ENCODE data around the gene LRRC63.

The LRRC63 gene

DNA sequence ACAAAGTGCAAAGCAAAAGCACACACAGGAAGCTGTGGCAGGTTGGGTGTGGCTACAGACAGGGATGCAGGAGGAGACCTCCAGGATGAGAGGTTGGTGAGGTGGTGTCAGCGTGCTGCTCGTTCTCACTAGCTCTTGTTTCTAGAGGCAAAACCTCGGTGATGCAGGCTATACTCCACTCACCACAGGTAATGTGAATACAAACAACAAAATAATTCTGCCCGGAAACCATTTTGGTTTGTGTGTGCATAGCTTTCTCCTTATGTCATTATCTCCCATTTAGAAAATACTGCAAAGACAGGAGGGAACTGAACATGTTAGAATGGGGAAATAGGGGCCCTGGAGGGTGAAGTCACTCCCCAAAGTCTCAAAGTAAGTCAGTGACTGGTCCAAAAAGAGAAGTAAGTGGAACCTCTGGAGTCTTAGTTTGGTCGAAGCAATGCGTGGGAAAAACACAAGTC, 39.2 kb upstream of the LRRC63 start:
- Mint-ChIP-seq H3K4me3 (peak overlapping the region; percentile 95), H3K36me3 (ENCODE audit: low read depth) (peaks cover 81% of the 10 kb centered on the region), H3K27me3 (ENCODE audit: low read depth) (no peaks in the 10 kb centered on the region), H3K4me1 (ENCODE audit: low read depth) (peaks cover 91% of the 10 kb centered on the region), H3K9me3 (no peaks in the 10 kb centered on the region), H3K27ac (peak overlapping the region; percentile 93)
- DNase-seq (ENCODE audit: low spot score) = peak; percentile 46

DNA sequence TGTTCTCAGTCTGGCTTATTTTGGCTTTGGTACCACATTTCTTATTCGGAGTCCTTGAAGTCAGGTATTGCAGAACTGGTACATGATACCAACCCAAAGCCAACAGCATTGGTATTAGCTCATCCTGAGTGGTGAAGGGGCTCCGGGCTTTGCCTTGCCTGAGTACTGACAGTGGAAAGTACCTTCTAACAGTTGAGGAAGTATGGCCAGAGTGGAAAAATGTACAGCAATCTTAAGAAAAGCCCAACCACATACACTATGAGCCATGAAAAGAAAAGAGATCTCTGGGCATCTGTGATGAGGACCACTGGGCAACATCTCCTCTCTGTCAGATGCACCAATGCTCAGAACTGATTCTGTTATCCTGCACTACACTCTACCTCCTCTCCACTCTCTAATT, 38.1 kb upstream of the LRRC63 start:
- H3K9me3 Mint-ChIP-seq = no peaks in the 10 kb centered on the region
- H3K27ac Mint-ChIP-seq = peak overlapping the region; percentile 93
- DNase-seq (ENCODE audit: low spot score) = peak; percentile 55
- H3K27me3 Mint-ChIP-seq (ENCODE audit: low read depth) = no peaks in the 10 kb centered on the region
- H3K4me3 Mint-ChIP-seq = peak overlapping the region; percentile 95
- peaks cover 80% of the 10 kb centered on the region for H3K36me3 Mint-ChIP-seq (ENCODE audit: low read depth)
- peaks cover 87% of the 10 kb centered on the region for H3K4me1 Mint-ChIP-seq (ENCODE audit: low read depth)

DNA sequence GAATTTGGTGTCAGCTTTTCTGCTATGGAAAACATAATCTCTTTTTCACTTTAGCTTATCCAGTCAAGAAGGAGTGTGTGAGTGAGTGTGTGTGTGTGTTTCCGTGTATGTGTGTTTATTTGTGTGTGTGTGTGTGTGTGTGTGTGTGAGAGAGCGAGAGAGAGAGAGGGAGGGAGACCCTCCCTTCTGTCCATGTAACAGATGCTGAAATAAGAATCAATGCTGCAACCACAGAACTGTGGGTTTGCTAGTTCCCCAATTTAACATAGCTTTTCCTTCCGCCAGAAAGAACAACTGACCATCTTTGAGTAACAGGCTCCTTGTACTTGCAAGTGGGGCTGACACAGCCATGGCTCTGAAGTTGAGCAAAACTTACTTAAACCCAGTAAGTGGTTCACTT, 35.0 kb upstream of the LRRC63 start:
- no peaks in the 10 kb centered on the region for H3K27me3 Mint-ChIP-seq (ENCODE audit: low read depth)
- H3K27ac Mint-ChIP-seq = peak overlapping the region; percentile 80
- no peaks in the 10 kb centered on the region for H3K9me3 Mint-ChIP-seq
- H3K4me1 Mint-ChIP-seq (ENCODE audit: low read depth) = peaks cover 61% of the 10 kb centered on the region
- no peak for DNase-seq (ENCODE audit: low spot score)
- peak overlapping the region; percentile 95 for H3K4me3 Mint-ChIP-seq
- H3K36me3 Mint-ChIP-seq (ENCODE audit: low read depth) = peaks cover 78% of the 10 kb centered on the region

DNA sequence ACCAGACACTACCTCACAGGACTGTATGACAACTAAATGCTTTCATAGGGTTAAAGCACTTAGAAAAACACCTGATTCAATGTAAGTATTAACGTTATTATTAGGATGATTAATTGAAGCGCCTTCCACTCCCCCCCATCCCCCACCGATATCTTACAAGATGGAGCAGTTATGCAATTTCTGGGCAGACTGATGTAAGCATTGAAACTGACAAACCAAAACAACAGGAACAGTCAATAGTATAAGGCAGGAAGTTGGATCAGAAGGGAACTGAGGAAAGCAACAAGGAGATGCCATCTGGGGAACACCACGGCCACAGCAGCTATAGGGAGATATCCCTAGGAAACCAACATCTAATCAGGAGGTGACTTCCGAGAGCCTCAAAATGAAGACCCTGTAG, 33.6 kb upstream of the LRRC63 start:
- Mint-ChIP-seq H3K4me3 (peak overlapping the region; percentile 95), H3K4me1 (ENCODE audit: low read depth) (peaks cover 59% of the 10 kb centered on the region), H3K9me3 (no peaks in the 10 kb centered on the region), H3K27ac (peak overlapping the region; percentile 80), H3K27me3 (ENCODE audit: low read depth) (no peaks in the 10 kb centered on the region), H3K36me3 (ENCODE audit: low read depth) (peaks cover 70% of the 10 kb centered on the region)
- no peak for DNase-seq (ENCODE audit: low spot score)

DNA sequence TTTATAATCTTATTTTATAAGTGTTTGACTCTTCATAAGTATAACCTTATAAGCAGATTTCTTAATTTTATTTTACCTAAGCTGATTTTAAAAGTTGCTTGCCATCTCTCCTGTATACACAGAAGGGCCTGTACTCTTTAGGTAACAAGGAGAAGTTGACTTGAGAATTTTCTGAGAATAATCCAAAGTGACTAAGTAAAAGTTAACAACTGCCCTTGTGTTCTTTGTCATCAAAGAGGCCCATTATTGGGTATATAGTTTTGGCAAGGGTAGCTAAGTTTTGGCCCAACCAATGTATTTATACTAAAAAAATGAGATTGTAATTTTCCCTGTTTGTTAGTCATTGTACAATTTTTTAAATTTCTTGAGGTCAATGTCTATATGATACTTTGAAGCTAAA, 32.9 kb upstream of the LRRC63 start:
- H3K4me1 Mint-ChIP-seq (ENCODE audit: low read depth) = peaks cover 59% of the 10 kb centered on the region
- peak overlapping the region; percentile 95 for H3K4me3 Mint-ChIP-seq
- no peak for DNase-seq (ENCODE audit: low spot score)
- H3K27ac Mint-ChIP-seq = peak overlapping the region; percentile 96
- no peaks in the 10 kb centered on the region for H3K27me3 Mint-ChIP-seq (ENCODE audit: low read depth)
- peaks cover 63% of the 10 kb centered on the region for H3K36me3 Mint-ChIP-seq (ENCODE audit: low read depth)
- H3K9me3 Mint-ChIP-seq = no peaks in the 10 kb centered on the region

DNA sequence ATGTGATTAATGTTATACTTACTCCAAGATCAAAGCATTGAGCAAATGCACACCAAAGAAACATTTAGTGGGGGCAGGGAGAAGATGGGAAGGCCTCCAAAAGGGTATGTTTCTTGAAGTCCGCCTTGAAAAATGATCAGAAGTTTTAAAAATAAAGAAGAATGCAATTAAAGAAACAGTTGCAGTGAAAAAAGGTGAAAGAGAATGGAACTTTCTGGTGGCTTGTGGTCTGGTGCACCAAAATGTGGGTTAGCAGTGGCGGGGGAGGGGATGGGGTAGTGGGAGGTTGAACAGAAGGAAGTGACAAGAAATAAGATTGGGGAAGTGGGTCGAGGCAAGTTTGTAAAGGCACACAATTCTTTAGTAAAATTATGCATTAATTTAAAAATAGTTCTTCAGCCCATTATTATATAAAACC, 32.2 kb upstream of the LRRC63 start:
- peak; percentile 71 for DNase-seq (ENCODE audit: low spot score)
- Mint-ChIP-seq H3K36me3 (ENCODE audit: low read depth) (peaks cover 59% of the 10 kb centered on the region), H3K27me3 (ENCODE audit: low read depth) (no peaks in the 10 kb centered on the region), H3K4me3 (peak overlapping the region; percentile 95), H3K27ac (peak overlapping the region; percentile 96), H3K4me1 (ENCODE audit: low read depth) (peaks cover 60% of the 10 kb centered on the region), H3K9me3 (no peaks in the 10 kb centered on the region)

DNA sequence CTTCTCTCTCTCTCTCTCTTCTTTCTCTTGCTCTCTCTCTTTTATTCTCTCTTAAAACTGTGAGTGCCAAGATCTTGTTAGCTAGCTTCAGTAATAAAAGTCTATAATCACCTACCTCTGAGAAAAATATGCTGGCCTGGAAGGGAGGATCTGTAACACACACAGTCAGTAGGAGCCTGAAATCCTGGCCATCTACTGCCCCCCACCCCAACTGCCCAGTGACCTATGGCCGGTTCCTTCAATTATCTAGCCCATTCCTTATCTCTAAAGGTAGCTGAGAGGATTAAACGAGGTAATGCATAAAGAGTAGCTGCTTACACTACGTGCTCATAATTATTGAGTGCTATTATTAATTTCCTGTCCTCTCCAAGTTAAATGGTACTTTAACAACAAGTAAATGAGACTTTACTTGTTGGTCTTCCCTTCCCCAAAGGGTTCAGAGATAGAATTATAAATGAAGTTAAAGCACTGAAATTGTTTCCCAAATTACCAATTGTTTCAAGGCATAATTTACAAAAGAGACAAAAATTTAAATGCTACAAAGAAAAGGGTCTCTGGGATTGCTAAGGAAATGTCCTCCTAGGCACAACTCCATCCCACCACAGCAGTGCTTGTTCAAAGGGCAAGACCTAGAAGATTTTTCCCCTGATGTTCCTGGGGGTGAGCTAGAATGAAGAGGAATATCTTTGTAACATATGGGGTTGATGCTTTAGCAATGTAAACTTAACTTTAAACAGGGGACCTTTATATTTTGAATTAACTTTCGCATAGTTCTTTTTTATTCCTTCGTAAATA, 31.6 kb upstream of the LRRC63 start:
- Mint-ChIP-seq H3K27me3 (ENCODE audit: low read depth) (no peaks in the 10 kb centered on the region), H3K36me3 (ENCODE audit: low read depth) (peaks cover 54% of the 10 kb centered on the region), H3K27ac (peak overlapping the region; percentile 96), H3K9me3 (no peaks in the 10 kb centered on the region), H3K4me1 (ENCODE audit: low read depth) (peaks cover 59% of the 10 kb centered on the region), H3K4me3 (peak overlapping the region; percentile 95)
- DNase-seq (ENCODE audit: low spot score) = no peak

DNA sequence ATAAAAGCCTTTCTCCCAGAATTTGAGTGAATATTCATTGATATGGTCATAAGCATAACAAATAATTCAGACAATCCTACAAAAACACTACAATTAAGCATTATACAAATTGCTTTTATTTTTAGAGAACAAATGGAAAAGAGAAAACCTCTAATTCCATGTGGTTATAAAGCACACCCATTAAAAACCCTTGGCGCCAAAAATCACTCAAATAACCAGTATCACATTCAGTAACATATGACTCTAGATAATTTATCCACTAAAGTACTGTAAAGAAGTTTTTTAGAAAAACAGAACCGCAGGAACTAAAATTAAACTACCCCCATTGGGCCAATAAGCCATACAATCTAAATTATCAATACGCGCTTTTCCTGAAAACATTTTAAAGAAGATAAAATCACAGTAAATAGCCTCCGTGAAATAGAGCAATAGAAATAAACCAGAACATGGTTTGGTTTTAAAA, 30.3 kb upstream of the LRRC63 start:
- peaks cover 53% of the 10 kb centered on the region for H3K4me1 Mint-ChIP-seq (ENCODE audit: low read depth)
- no peaks in the 10 kb centered on the region for H3K9me3 Mint-ChIP-seq
- H3K4me3 Mint-ChIP-seq = peak overlapping the region; percentile 95
- DNase-seq (ENCODE audit: low spot score) = no peak
- H3K27ac Mint-ChIP-seq = peak overlapping the region; percentile 99
- no peaks in the 10 kb centered on the region for H3K27me3 Mint-ChIP-seq (ENCODE audit: low read depth)
- H3K36me3 Mint-ChIP-seq (ENCODE audit: low read depth) = peaks cover 44% of the 10 kb centered on the region

DNA sequence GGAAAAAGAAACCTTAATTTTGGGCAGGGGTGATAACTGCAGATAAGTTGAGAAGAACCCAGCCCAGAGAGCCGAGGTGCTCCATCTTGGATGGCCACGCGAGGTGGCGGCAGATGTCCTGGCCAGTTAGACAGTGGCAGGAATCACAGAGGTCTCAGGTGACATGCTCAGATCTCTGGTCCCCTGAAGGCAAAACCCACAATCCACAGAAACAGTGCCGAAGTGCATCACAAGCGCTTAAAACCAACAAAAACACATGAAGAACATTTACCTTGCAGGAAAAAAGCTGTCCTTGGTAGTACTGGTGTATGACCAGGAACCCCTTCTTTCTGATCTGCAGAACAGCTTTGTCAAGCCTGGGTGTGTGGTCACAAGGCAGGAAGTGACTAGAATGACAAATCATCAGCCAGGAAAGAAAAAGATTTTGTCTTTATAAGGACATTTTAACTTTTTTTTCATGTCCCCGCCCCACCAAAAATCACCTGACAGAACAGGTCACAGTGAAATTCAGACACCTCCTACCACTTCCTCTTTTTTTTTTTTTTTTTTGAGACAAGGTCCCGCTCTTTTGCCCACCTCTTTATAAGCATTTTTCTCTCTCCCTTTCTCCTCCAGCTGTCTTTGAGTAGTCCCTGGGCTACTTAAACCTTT, 29.8 kb upstream of the LRRC63 start, which contains the start of gene LCP1:
Gene LCP1, minus strand, starts transcription at position 338 of the 651 bp plus-strand sequence. CDS start 22,515 bp downstream, outside the sequence.
- Mint-ChIP-seq H3K27ac (peak within 1 kb of the TSS; percentile 99), H3K9me3 (no peaks in the 10 kb centered on the region), H3K4me3 (peak within 1 kb of the TSS; percentile 95), H3K36me3 (ENCODE audit: low read depth) (peaks cover 39% of the 10 kb centered on the region), H3K4me1 (ENCODE audit: low read depth) (peaks cover 47% of the 10 kb centered on the region), H3K27me3 (ENCODE audit: low read depth) (no peaks in the 10 kb centered on the region)
- peak; percentile 85 for DNase-seq (ENCODE audit: low spot score)

DNA sequence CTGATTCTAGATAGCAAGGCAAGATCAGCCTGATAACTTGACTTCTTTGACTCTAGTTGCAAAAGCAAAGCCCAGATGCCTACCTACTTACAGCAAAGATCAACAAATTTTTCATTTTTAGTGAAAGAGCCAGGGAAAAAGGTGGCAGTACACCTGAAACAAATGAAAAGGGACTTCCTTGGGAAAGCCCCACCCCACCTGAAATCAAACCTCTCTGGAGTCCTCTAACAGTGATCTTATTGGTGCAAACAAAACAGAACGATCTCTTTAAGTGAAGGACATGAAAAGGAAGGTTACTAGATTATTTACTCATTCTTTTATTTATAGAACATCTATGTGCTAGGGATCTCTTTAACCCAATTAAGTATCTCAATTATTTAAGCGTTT, 29.2 kb upstream of the LRRC63 start:
- H3K27ac Mint-ChIP-seq = peak overlapping the region; percentile 99
- H3K27me3 Mint-ChIP-seq (ENCODE audit: low read depth) = no peaks in the 10 kb centered on the region
- peaks cover 44% of the 10 kb centered on the region for H3K4me1 Mint-ChIP-seq (ENCODE audit: low read depth)
- peaks cover 34% of the 10 kb centered on the region for H3K36me3 Mint-ChIP-seq (ENCODE audit: low read depth)
- peak overlapping the region; percentile 95 for H3K4me3 Mint-ChIP-seq
- no peak for DNase-seq (ENCODE audit: low spot score)
- no peaks in the 10 kb centered on the region for H3K9me3 Mint-ChIP-seq

DNA sequence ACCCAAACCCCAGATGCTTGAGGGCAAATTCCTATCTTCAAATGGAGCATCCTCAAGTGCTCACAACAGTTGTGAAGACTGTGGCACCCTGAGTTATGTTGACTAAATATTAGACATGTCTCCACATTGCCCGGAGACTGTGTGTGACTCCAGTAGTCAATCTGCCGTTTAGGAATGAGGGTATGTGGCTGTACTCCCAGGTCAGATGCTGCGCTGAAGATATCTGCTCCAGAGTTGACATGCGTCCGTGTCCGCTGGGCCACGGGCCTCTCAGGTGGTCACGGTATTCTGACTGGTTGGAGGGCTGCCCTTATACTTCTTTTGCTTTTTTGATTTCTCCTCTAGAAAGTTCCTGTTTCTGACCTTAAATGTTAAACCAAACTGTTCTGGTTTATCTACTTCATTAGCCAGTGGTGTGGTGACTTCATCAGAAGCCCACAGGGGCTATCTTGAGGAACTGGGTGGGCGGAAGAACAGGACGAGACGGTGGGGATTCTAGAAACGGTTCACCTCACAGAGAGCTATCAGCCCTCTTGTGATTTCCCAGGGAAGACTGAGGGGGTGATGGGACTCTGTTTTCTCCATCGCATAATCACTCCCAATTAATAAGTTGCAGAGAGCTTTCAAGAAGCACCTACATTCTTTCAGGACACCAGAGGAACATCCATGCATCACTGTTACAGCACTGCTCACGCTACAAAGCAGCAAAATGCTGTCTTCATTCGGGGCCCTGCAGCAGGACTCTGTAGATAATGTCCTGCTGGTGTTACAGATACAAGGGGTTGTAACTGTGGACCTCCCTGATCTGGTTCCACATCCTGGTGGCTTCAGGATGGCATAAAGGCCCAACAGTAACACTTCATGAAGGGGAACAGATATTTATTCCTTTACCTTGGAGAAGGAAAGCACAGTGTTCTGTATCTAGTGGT, 28.4 kb upstream of the LRRC63 start:
- no peak for DNase-seq (ENCODE audit: low spot score)
- Mint-ChIP-seq H3K27me3 (ENCODE audit: low read depth) (no peaks in the 10 kb centered on the region), H3K27ac (peak overlapping the region; percentile 99), H3K4me3 (peak overlapping the region; percentile 95), H3K4me1 (ENCODE audit: low read depth) (peaks cover 37% of the 10 kb centered on the region), H3K36me3 (ENCODE audit: low read depth) (peaks cover 26% of the 10 kb centered on the region), H3K9me3 (no peaks in the 10 kb centered on the region)

DNA sequence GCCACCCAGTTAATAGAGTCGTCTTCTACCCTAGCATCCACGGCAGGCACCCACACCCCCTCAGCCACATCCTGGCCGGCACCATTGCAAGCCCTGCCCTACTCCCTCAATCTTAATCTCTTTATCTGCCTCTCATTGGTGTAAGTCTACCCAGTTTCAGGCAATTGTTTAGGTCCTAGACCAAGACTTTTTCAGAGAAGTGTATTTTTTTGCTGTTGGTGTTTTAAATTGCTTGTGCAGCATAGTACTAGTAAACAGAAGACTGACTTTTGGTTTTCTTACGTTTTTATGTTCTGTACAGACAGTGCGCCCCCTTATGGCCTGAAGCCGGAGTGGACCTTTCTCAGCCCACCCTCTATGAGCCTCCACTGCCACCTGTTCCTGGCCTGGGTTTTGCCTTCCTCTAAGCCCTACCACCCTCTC, 27.4 kb upstream of the LRRC63 start:
- Mint-ChIP-seq H3K4me3 (peak overlapping the region; percentile 95), H3K9me3 (no peaks in the 10 kb centered on the region), H3K27me3 (ENCODE audit: low read depth) (no peaks in the 10 kb centered on the region), H3K4me1 (ENCODE audit: low read depth) (peaks cover 35% of the 10 kb centered on the region), H3K27ac (peak overlapping the region; percentile 99), H3K36me3 (ENCODE audit: low read depth) (peaks cover 18% of the 10 kb centered on the region)
- DNase-seq (ENCODE audit: low spot score) = peak; percentile 66

DNA sequence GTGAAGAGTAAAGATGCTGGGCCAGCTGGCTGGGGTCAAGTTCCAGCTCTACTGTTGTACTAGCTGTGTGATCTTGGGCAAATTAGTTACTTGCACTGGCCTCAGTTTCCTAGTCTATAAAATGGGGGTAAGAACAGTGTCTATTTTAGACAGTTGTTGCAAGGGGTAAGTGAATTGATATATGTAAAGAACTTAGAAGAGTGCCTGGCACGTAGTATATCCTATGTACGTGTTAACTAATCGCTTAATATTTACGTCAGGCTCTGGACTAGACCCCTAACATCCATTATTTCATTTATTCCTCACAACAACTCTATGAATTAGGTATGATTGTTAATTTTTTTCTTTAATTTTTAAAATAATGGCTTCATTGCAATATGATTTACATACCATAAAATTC, 26.1 kb upstream of the LRRC63 start:
- Mint-ChIP-seq H3K27ac (peak overlapping the region; percentile 99), H3K4me1 (ENCODE audit: low read depth) (peaks cover 32% of the 10 kb centered on the region), H3K9me3 (no peaks in the 10 kb centered on the region), H3K36me3 (ENCODE audit: low read depth) (peaks cover 8% of the 10 kb centered on the region), H3K27me3 (ENCODE audit: low read depth) (no peaks in the 10 kb centered on the region), H3K4me3 (no peak overlapping the region)
- no peak for DNase-seq (ENCODE audit: low spot score)

Data from T-helper 2 cell treated with Interferon-gamma antibody and Interleukin-4, amounts not matched to agents 5 μg/mL and 100 μg/mL, for 36 hours (primary cell).